K562 (cell line): ENCODE data around the gene FOXE1. TPM values are rescaled to one million over a fixed set of nuclear protein-coding genes. Genes with fewer than 3 reads are reported as not detected.

Experiments
- ATAC-seq: fragments of 200-7000 bp; cut with Tn5 transposase; 3 replicates; pipeline ENCODE4 v1.9.1; 2020; ENCODE audit warnings: moderate library complexity
- BruUV-seq: library from RNA; stranded (reverse); fragments of 400-500 nt; replicated peaks from 2 replicates; lab custom pipeline; 2021; lab: Mats Ljungman, UMichigan
- CTCF ChIA-PET: fragments of 300-600 bp; formaldehyde crosslinking; extraction: SDS; loops from one replicate; lab custom pipeline; 2021; ENCODE audit warnings: low intra/inter-chr PET ratio; lab: Yijun Ruan, JAX
- POLR2A ChIA-PET: fragments of 300-600, 350-650 bp; sonication (Branson Sonifier 250); formaldehyde crosslinking; extraction: SDS; loops from one replicate; lab custom pipeline; 2021; ENCODE audit warnings: antibody characterized with exemption, inconsistent platforms; lab: Yijun Ruan, JAX
- DNase-seq, 4 experiments: peaks; one replicate each; pipeline versions ENCODE4 v3.0.0 to v3.0.0-alpha.2; 2011 to 2018; ENCODE audit warnings: low spot score in 3 of 4, mixed read lengths in 3 of 4; ENCODE audit errors: extremely low read depth in 1 of 4
- FAIRE-seq: peaks from 2 replicates; lab custom pipeline; 2011; peaks lifted over from hg19 to GRCh38; lab: Jason Lieb, UNC
- H2AFZ ChIP-seq: 2 replicates; pipeline ENCODE4 v1.6.0; 2011; ENCODE audit warnings: low read depth, low read length, control low read depth, inconsistent platforms
- H3K27ac ChIP-seq: fragments of 200-600 bp; 3 replicates; pipeline ENCODE4 v1.8.0; 2011; ENCODE audit warnings: low read depth, mild to moderate bottlenecking, control low read depth, inconsistent platforms, low read length, moderate library complexity, mixed read lengths; ENCODE audit errors: extremely low read depth
- H3K27me3 ChIP-seq, 2 experiments: fragments of 300-600 bp in 1 of 2; 2 replicates in 1 of 2; 3 replicates in 1 of 2; pipeline versions ENCODE4 v1.6.0 to v1.8.0; 2011; ENCODE audit warnings: inconsistent platforms in 2 of 2, low read length in 2 of 2, mild to moderate bottlenecking in 1 of 2, mixed read lengths in 1 of 2, moderate library complexity in 1 of 2; ENCODE audit not compliant: control insufficient read depth in 2 of 2, insufficient read depth in 2 of 2
- H3K36me3 ChIP-seq: fragments of 300-600 bp; 3 replicates; pipeline ENCODE4 v1.8.0; 2011; ENCODE audit warnings: mild to moderate bottlenecking, low read length, inconsistent platforms; ENCODE audit not compliant: control insufficient read depth, insufficient read depth
- H3K4me1 ChIP-seq, 2 experiments: fragments of 200-600 bp in 1 of 2; replicated peaks in 1 of 2; 2 replicates in 1 of 2; 3 replicates in 1 of 2; pipeline versions ENCODE4 v1.5.1 to v1.8.0; 2011; ENCODE audit warnings: inconsistent platforms in 2 of 2, low read length in 2 of 2, mild to moderate bottlenecking in 1 of 2, mixed read lengths in 1 of 2, moderate library complexity in 1 of 2; ENCODE audit not compliant: control insufficient read depth in 2 of 2, insufficient read depth in 2 of 2
- H3K4me2 ChIP-seq: 2 replicates; pipeline ENCODE4 v1.6.1; 2011; ENCODE audit warnings: low read length, control low read depth, inconsistent platforms, mixed read lengths; ENCODE audit not compliant: insufficient read depth
- H3K4me3 ChIP-seq: fragments of 200-600 bp; sonication (generic), shearing (Covaris generic); 2 replicates; pipeline ENCODE4 v1.5.1; 2016; ENCODE audit warnings: control low read depth, inconsistent platforms
- H3K79me2 ChIP-seq: fragments of 200-600 bp; 3 replicates; pipeline ENCODE4 v1.8.0; 2011; ENCODE audit warnings: low read length, inconsistent platforms; ENCODE audit not compliant: control insufficient read depth, insufficient read depth
- H3K9ac ChIP-seq, 2 experiments: 2 replicates each; pipeline versions ENCODE4 v1.6.0 to v1.6.1; 2011; ENCODE audit warnings: low read depth in 2 of 2, low read length in 2 of 2, control low read depth in 1 of 2, inconsistent platforms in 1 of 2, mild to moderate bottlenecking in 1 of 2, mixed read lengths in 1 of 2; ENCODE audit not compliant: insufficient read depth in 1 of 2
- H3K9me1 ChIP-seq: one replicate; pipeline ENCODE4 v1.6.0; 2011; ENCODE audit warnings: inconsistent platforms, mild to moderate bottlenecking, low read length, moderate library complexity; ENCODE audit not compliant: control insufficient read depth, insufficient read depth
- H3K9me3 ChIP-seq: replicated peaks from 2 replicates; pipeline ENCODE4 v1.5.1; 2011; ENCODE audit warnings: low read depth, low read length, inconsistent platforms; ENCODE audit not compliant: control insufficient read depth, insufficient read depth
- H4K20me1 ChIP-seq: replicated peaks from 2 replicates; pipeline ENCODE4 v1.6.1; 2011; ENCODE audit warnings: low read length, inconsistent platforms, mixed read lengths; ENCODE audit not compliant: control insufficient read depth, insufficient read depth
- CAMTA2 ChIP-seq: fragments of 250-450 bp; sonication (Bioruptor Pico); conservative IDR thresholded peaks from 2 replicates; pipeline ENCODE4 v1.5.1; 2022
- CBFA2T2 ChIP-seq: fragments of 450-650 bp; conservative IDR thresholded peaks from 2 replicates; pipeline ENCODE4 v1.6.1; 2017; ENCODE audit warnings: mild to moderate bottlenecking
- CEBPB ChIP-seq: fragments of 450-650 bp; IDR thresholded peaks from 2 replicates; pipeline ENCODE4 v1.6.1; 2016; ENCODE audit warnings: missing genetic modification characterization, missing compliant biosample characterization
- CHCHD3 ChIP-seq: fragments of 250-450 bp; sonication (Bioruptor Pico); IDR thresholded peaks from 2 replicates; pipeline ENCODE4 v2.1.2; 2022; ENCODE audit warnings: mild to moderate bottlenecking
- RUNX1 ChIP-seq: sonication (generic); IDR thresholded peaks from 2 replicates; pipeline ENCODE4 v1.6.1; 2016; ENCODE audit warnings: antibody characterized with exemption, low read depth
- ZNF263 ChIP-seq: sonication (generic); formaldehyde crosslinking; IDR thresholded peaks from 2 replicates; pipeline ENCODE4 v1.8.0; 2022; ENCODE audit warnings: mild to moderate bottlenecking, missing genetic modification reagents, borderline replicate concordance
- WGBS: fragments of 100-300 bp; shearing (Covaris generic); methylation state at CpG from one replicate; pipeline ENCODE4 v1.1.6; 2016; ENCODE audit warnings: low coverage, mixed read lengths; ENCODE audit not compliant: insufficient coverage; ENCODE audit errors: missing lambda C conversion rate; 5-methylcytosine and 5-hydroxymethylcytosine counted together
- in situ Hi-C: fragments of 300-500 bp; cut with MboI; formaldehyde crosslinking; loops from 4 replicates; pipeline ENCODE4 v1.15.0; 2018; ENCODE audit warnings: inconsistent platforms, mixed read lengths
- intact Hi-C: fragments of 100-400 bp; cut with micrococcal nuclease; formaldehyde crosslinking; loops from 2 replicates; pipeline ENCODE4 v1.14.2; 2022
- polyA plus RNA-seq, 8 experiments: library from polyadenylated mRNA; depleted of rRNA in 4 of 8; stranded (reverse) in 5 of 8; unstranded in 3 of 8; fragments of >200 nt; fragmentation: Nextera tagmentation in 2 of 8; fragmentation: Illumina TruSeq in 1 of 8; extraction: Ambion mirVana in 2 of 8; extraction: Trizol in 1 of 8; gene quantifications; 2 replicates each; pipeline versions ENCODE4 v1.2.1 to v1.2.3, GENCODE V29; 2011 to 2014; ENCODE audit warnings: inconsistent platforms in 1 of 8, missing spikeins in 1 of 8
- total RNA-seq, 7 experiments: library from RNA; depleted of rRNA in 6 of 7; stranded (reverse); fragments of >200 nt in 6 of 7; fragmentation: Illumina TruSeq in 2 of 7; extraction: Trizol in 2 of 7; gene quantifications; 2 replicates each; pipeline versions ENCODE4 v1.2.1 to v1.2.3, GENCODE V29; 2011 to 2021; ENCODE audit warnings: low replicate concordance in 1 of 7
- TF ChIP-seq, protein P1 (sequence below): fragments of 200-400 bp; formaldehyde crosslinking; IDR thresholded peaks from 2 replicates; pipeline ENCODE4 v1.6.1; 2017; ENCODE audit warnings: mild to moderate bottlenecking, low read depth, low read length, moderate library complexity
- TF ChIP-seq, protein P2 (sequence below): sonication (generic); formaldehyde crosslinking; IDR thresholded peaks from 2 replicates; pipeline ENCODE4 v1.5.0; 2020; ENCODE audit warnings: missing genetic modification reagents
- TF ChIP-seq, protein P3 (sequence below): fragments of 450-650 bp; formaldehyde crosslinking; IDR thresholded peaks from 2 replicates; pipeline ENCODE4 v1.4.0; 2020; ENCODE audit warnings: mild to moderate bottlenecking, mixed read lengths
- TF ChIP-seq, protein P4 (sequence below): sonication (generic); formaldehyde crosslinking; IDR thresholded peaks from 2 replicates; pipeline ENCODE4 v1.9.0; 2022; ENCODE audit warnings: mild to moderate bottlenecking, missing genetic modification reagents
- TF ChIP-seq, protein P5 (sequence below): sonication (generic); formaldehyde crosslinking; IDR thresholded peaks from 2 replicates; pipeline ENCODE4 v1.8.0; 2022; ENCODE audit warnings: mild to moderate bottlenecking, missing genetic modification reagents

Gene FOXE1
- total and polyA plus RNA-seq, 9 of the 15 experiments (the other 6 are each of a cell fraction or from before 2014, with no cell fraction given): not detected

DNA sequence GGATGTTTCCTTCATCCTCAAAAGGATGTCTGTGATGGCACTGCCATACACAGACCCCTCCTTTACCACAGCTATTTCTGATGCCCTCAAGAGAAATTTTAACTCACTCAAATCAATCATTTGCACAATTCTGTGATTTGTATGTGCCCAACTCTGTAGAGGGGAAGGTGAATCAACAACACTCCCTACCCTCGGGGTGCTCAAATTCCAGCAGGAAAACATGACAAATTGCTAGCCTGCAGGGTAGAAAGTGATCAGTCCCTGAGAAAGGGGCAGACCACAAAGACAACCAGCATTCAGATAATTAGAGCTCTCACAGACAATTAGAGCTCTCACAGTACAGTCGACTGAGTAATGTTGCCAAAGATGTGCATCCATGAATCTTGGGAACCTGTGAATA lies 45.3 kb upstream of the FOXE1 start (continued):
- TF ChIP-seq, protein P1, sequence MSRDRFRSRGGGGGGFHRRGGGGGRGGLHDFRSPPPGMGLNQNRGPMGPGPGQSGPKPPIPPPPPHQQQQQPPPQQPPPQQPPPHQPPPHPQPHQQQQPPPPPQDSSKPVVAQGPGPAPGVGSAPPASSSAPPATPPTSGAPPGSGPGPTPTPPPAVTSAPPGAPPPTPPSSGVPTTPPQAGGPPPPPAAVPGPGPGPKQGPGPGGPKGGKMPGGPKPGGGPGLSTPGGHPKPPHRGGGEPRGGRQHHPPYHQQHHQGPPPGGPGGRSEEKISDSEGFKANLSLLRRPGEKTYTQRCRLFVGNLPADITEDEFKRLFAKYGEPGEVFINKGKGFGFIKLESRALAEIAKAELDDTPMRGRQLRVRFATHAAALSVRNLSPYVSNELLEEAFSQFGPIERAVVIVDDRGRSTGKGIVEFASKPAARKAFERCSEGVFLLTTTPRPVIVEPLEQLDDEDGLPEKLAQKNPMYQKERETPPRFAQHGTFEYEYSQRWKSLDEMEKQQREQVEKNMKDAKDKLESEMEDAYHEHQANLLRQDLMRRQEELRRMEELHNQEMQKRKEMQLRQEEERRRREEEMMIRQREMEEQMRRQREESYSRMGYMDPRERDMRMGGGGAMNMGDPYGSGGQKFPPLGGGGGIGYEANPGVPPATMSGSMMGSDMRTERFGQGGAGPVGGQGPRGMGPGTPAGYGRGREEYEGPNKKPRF: no peak
- no peak for TF ChIP-seq CEBPB
- TF ChIP-seq CHCHD3: no peak

DNA sequence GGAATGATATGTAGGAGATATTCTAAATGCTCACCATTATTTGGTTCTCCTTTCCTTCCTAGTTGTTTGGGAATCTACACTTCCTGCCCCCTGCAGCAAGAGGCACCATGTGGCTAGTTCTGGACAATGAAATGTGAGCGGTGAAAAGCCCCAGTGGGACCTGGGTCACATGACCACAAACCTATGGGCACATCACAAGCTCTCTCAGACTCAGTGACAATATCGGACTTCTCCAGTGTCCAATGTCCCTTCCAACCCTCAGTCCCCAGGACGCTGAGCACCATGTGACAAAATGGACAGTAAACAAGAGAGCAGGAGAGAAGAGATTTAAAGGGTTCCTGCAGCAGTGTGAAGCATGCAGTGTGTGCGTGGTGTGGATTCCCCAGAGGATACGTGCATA lies 44.6 kb upstream of the FOXE1 start:
- no peaks in the 10 kb centered on the region for H3K9me3 ChIP-seq
- no peaks in the 10 kb centered on the region for H3K36me3 ChIP-seq
- in situ Hi-C loops (no loop called here), intact Hi-C loops (loop anchor here (10.0 kb wide), 1 partner anchor 94 kb away; no protein-coding TSS in a partner anchor)
- H3K9ac ChIP-seq: no peak overlapping the region
- no peaks in the 10 kb centered on the region for H3K79me2 ChIP-seq
- no TSS peak for BruUV-seq
- ATAC-seq (no peak), FAIRE-seq (no peak), DNase-seq (no peak)
- no peak overlapping the region for H2AFZ ChIP-seq
- no peak overlapping the region for H3K27ac ChIP-seq
- no peaks in the 10 kb centered on the region for H4K20me1 ChIP-seq
- peaks cover 0 to 17% of the 10 kb centered on the region in 2 experiments; a peak in 2 of 5 replicates for H3K27me3 ChIP-seq
- POLR2A ChIA-PET: no interaction called here
- H3K9me1 ChIP-seq: no peaks in the 10 kb centered on the region
- under 1% methylated on average over 5 of the region's 5 CpGs for WGBS
- CTCF ChIA-PET: no interaction called here
- no peak overlapping the region for H3K4me2 ChIP-seq
- peaks cover 2 to 7% of the 10 kb centered on the region in 2 experiments; a peak in 3 of 5 replicates for H3K4me1 ChIP-seq
- H3K4me3 ChIP-seq: no peak overlapping the region
- no peak for TF ChIP-seq ZNF263
- TF ChIP-seq RUNX1: no peak
- TF ChIP-seq, protein P2, sequence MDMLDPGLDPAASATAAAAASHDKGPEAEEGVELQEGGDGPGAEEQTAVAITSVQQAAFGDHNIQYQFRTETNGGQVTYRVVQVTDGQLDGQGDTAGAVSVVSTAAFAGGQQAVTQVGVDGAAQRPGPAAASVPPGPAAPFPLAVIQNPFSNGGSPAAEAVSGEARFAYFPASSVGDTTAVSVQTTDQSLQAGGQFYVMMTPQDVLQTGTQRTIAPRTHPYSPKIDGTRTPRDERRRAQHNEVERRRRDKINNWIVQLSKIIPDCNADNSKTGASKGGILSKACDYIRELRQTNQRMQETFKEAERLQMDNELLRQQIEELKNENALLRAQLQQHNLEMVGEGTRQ (CRISPR knock-in tag): 0 out of 2 replicates have a peak, but pooled peaks have one; percentile 36
- TF ChIP-seq CBFA2T2: 0 out of 2 replicates have a peak, but pooled peaks have one; percentile 14
- TF ChIP-seq, protein P3, sequence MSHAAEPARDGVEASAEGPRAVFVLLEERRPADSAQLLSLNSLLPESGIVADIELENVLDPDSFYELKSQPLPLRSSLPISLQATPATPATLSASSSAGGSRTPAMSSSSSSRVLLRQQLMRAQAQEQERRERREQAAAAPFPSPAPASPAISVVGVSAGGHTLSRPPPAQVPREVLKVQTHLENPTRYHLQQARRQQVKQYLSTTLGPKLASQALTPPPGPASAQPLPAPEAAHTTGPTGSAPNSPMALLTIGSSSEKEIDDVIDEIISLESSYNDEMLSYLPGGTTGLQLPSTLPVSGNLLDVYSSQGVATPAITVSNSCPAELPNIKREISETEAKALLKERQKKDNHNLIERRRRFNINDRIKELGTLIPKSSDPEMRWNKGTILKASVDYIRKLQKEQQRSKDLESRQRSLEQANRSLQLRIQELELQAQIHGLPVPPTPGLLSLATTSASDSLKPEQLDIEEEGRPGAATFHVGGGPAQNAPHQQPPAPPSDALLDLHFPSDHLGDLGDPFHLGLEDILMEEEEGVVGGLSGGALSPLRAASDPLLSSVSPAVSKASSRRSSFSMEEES (CRISPR knock-in tag): peak; percentile 90
- TF ChIP-seq CAMTA2 (CRISPR knock-in tag): no peak
- TF ChIP-seq, protein P4, sequence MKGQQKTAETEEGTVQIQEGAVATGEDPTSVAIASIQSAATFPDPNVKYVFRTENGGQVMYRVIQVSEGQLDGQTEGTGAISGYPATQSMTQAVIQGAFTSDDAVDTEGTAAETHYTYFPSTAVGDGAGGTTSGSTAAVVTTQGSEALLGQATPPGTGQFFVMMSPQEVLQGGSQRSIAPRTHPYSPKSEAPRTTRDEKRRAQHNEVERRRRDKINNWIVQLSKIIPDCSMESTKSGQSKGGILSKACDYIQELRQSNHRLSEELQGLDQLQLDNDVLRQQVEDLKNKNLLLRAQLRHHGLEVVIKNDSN (CRISPR knock-in tag): peak; percentile 37; the same call in 1 of the 2 replicates
- TF ChIP-seq, protein P5, sequence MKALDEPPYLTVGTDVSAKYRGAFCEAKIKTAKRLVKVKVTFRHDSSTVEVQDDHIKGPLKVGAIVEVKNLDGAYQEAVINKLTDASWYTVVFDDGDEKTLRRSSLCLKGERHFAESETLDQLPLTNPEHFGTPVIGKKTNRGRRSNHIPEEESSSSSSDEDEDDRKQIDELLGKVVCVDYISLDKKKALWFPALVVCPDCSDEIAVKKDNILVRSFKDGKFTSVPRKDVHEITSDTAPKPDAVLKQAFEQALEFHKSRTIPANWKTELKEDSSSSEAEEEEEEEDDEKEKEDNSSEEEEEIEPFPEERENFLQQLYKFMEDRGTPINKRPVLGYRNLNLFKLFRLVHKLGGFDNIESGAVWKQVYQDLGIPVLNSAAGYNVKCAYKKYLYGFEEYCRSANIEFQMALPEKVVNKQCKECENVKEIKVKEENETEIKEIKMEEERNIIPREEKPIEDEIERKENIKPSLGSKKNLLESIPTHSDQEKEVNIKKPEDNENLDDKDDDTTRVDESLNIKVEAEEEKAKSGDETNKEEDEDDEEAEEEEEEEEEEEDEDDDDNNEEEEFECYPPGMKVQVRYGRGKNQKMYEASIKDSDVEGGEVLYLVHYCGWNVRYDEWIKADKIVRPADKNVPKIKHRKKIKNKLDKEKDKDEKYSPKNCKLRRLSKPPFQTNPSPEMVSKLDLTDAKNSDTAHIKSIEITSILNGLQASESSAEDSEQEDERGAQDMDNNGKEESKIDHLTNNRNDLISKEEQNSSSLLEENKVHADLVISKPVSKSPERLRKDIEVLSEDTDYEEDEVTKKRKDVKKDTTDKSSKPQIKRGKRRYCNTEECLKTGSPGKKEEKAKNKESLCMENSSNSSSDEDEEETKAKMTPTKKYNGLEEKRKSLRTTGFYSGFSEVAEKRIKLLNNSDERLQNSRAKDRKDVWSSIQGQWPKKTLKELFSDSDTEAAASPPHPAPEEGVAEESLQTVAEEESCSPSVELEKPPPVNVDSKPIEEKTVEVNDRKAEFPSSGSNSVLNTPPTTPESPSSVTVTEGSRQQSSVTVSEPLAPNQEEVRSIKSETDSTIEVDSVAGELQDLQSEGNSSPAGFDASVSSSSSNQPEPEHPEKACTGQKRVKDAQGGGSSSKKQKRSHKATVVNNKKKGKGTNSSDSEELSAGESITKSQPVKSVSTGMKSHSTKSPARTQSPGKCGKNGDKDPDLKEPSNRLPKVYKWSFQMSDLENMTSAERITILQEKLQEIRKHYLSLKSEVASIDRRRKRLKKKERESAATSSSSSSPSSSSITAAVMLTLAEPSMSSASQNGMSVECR: no peak
